Activated naive CD4-positive, alpha-beta T cell treated with anti-CD3 and anti-CD28 coated beads for 36 hours (primary cell): ENCODE results near the gene MCHR1. TPM values are rescaled to one million over a fixed set of nuclear protein-coding genes. Genes with fewer than 3 reads are reported as not detected.

ENCODE experiments used
- CTCF ChIA-PET: fragments of 350-600 bp; sonication (Branson Sonifier 250); formaldehyde crosslinking; loops from one replicate; lab custom pipeline; 2021; ENCODE audit warnings: antibody characterized with exemption; lab: Charles Lee
- DNase-seq: peaks from one replicate; pipeline ENCODE4 v3.0.0-alpha.2; 2020
- H3K27ac Mint-ChIP-seq: one replicate; pipeline ENCODE4 v1.8.0; 2021; ENCODE audit warnings: mild to moderate bottlenecking, mixed read lengths
- H3K27me3 Mint-ChIP-seq: one replicate; pipeline ENCODE4 v1.8.0; 2021; ENCODE audit warnings: low read depth, mixed read lengths
- H3K36me3 Mint-ChIP-seq: one replicate; pipeline ENCODE4 v1.8.0; 2021; ENCODE audit warnings: low read depth, mixed read lengths
- H3K4me1 Mint-ChIP-seq: one replicate; pipeline ENCODE4 v1.8.0; 2021; ENCODE audit warnings: low read depth, mixed read lengths
- H3K4me3 Mint-ChIP-seq: one replicate; pipeline ENCODE4 v1.8.0; 2021; ENCODE audit warnings: mild to moderate bottlenecking, moderate library complexity, mixed read lengths
- H3K9me3 Mint-ChIP-seq: one replicate; pipeline ENCODE4 v1.8.0; 2021; ENCODE audit warnings: mixed read lengths
- intact Hi-C: fragments of 100-400 bp; cut with micrococcal nuclease; formaldehyde crosslinking; loops from one replicate; pipeline ENCODE4 v1.15.1; 2023
- total RNA-seq, 2 experiments: library from RNA; stranded (reverse); gene quantifications; one replicate each; pipeline ENCODE4 v1.2.3, GENCODE V29; 2021

MCHR1 gene
- total RNA-seq, 2 experiments from 2014 or later: not detected

- Mint-ChIP-seq H3K9me3 (no peaks in the 10 kb centered on the region), H3K4me1 (peaks cover 25% of the 10 kb centered on the region), H3K27me3 (peaks cover 16% of the 10 kb centered on the region), H3K36me3 (no peaks in the 10 kb centered on the region), H3K27ac (no peak overlapping the region), H3K4me3 (no peak overlapping the region)
- CTCF ChIA-PET: interaction anchor here (0.8 kb wide), 1 partner anchor 82 kb away, joined by 3 read pairs; no protein-coding TSS in a partner anchor
- no peak for DNase-seq
- intact Hi-C loops: no loop called here
These were observed 613 bp upstream of the MCHR1 start for GRCh38 chr22:40678493-40679248.

DNA sequence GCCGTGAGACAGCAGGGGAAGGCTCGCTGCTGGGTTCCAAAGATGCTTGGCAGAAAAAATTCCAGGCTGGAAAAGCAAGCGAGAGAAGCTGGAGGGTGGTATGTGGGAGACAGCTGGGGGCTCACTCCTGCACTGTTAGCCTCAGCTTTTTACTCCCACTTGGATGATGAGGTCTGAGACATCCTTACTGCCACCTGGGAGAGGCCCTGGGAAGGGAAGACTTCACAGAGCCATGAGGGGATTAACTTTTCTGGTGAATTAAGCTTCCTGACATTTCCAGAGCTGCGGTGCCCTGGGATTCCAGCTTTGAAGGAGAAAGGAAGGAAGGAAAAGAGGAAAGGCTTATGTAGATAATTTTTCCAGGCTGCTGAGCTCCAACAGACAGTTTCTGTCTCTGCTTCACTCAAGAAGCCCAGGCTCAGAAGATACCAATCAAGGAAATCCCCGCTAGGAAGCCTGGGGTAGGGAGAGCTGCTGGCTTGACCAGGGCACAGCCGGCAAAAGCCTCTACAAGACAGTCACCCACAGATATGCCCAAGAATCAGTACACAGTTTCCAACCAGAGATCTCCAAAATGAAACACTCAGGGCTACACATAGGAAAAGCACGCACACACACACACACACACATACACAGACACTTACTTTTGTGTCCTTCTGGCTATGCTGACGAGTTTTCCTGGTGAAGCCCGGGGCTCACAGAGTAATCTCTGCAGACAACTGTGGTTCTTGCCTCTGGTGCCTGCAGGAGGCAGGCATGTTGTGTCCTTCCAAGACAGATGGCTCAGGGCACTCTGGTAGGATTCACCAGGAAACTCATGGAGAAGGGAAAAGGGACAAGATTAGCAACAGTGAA is 907 bp downstream of the MCHR1 start:
- H3K27me3 Mint-ChIP-seq: peaks cover 16% of the 10 kb centered on the region
- peaks cover 34% of the 10 kb centered on the region for H3K4me1 Mint-ChIP-seq
- CTCF ChIA-PET: interaction anchor here (0.5 kb wide), 2 partner anchors 241 to 456 kb away, joined by 3 read pairs; no protein-coding TSS in a partner anchor
- no peak for DNase-seq
- no peaks in the 10 kb centered on the region for H3K36me3 Mint-ChIP-seq
- no peaks in the 10 kb centered on the region for H3K9me3 Mint-ChIP-seq
- intact Hi-C loops: loop anchor here (5.0 kb wide), 1 partner anchor 342 kb away; no protein-coding TSS in a partner anchor
- no peak overlapping the region for H3K4me3 Mint-ChIP-seq
- H3K27ac Mint-ChIP-seq: no peak overlapping the region

- H3K4me1 Mint-ChIP-seq: peaks cover 37% of the 10 kb centered on the region
- H3K9me3 Mint-ChIP-seq: no peaks in the 10 kb centered on the region
- CTCF ChIA-PET: no interaction called here
- no peaks in the 10 kb centered on the region for H3K36me3 Mint-ChIP-seq
- H3K27ac Mint-ChIP-seq: no peak overlapping the region
- no peak for DNase-seq
- no peak overlapping the region for H3K4me3 Mint-ChIP-seq
- peaks cover 16% of the 10 kb centered on the region for H3K27me3 Mint-ChIP-seq
- intact Hi-C loops: loop anchor here (5.0 kb wide), 1 partner anchor 342 kb away; no protein-coding TSS in a partner anchor
These were observed 1.5 kb downstream of the MCHR1 start for GRCh38 chr22:40680819-40681183.

GRCh38 chr22:40681451-40681850 is 2.2 kb downstream of the MCHR1 start:
- DNase-seq: no peak
- CTCF ChIA-PET: interaction anchor here (1.7 kb wide), 1 partner anchor 35 kb away, joined by 5 read pairs; no protein-coding TSS in a partner anchor
- H3K9me3 Mint-ChIP-seq: no peaks in the 10 kb centered on the region
- H3K27me3 Mint-ChIP-seq: peaks cover 16% of the 10 kb centered on the region
- no peaks in the 10 kb centered on the region for H3K36me3 Mint-ChIP-seq
- intact Hi-C loops: loop anchor here (5.0 kb wide), 1 partner anchor 341 kb away; no protein-coding TSS in a partner anchor
- peak overlapping the region; percentile 6 for H3K27ac Mint-ChIP-seq
- no peak overlapping the region for H3K4me3 Mint-ChIP-seq
- H3K4me1 Mint-ChIP-seq: peaks cover 34% of the 10 kb centered on the region

DNA sequence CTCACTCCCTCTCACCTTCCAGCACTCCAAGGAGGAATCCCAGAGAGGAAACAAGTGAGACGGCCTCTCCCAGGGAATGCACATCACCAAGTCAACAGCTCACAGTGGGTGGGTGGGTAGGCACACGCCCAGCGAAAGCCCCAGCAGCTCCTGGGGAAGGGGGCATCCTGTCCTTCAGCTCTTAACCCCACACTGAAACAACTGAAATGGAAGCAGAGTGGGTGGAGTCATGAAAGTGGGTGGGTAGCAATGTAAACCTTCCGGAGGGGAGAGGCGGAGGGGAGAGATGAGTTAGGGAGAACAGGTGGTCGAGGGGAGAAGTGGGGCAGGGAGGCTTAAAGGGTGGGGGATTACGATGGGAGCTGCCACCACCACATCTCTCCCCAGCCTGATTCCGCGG is 5.4 kb downstream of the MCHR1 start:
- Mint-ChIP-seq H3K27ac (peak overlapping the region; percentile 46), H3K36me3 (no peaks in the 10 kb centered on the region), H3K9me3 (no peaks in the 10 kb centered on the region), H3K27me3 (peaks cover 6% of the 10 kb centered on the region), H3K4me3 (peak overlapping the region; percentile 60), H3K4me1 (peaks cover 32% of the 10 kb centered on the region)
- intact Hi-C loops: loop anchor here (5.0 kb wide), 1 partner anchor 338 kb away; no protein-coding TSS in a partner anchor
- DNase-seq: peak; percentile 17
- CTCF ChIA-PET: interaction anchor here (0.7 to 4.8 kb wide), 7 partner anchors 15 to 243 kb away, joined by 3 to 60 read pairs (median 3); no protein-coding TSS in a partner anchor

DNA sequence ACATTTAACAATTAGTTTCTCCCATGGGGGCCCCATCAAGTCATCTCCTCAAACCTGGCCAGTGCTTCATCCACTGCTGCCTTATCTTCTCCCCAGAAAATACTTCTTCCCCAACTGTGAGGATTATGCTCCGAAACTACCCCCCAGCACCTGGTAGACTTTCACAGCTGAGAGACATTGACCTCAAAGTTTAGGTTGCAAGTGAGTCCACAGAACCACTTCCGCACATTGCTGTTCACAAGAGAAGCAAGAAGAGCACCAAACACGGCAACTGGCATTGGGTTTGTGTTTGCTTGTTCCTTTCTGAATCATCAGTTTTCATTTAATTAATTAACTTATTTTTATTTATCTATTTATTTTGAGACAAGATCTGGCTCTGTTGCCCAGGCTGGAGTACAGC is 6.1 kb downstream of the MCHR1 start:
- CTCF ChIA-PET: interaction anchor here (0.7 to 4.8 kb wide), 5 partner anchors 15 to 198 kb away, joined by 3 to 60 read pairs (median 3); no protein-coding TSS in a partner anchor
- peaks cover 32% of the 10 kb centered on the region for H3K4me1 Mint-ChIP-seq
- peak overlapping the region; percentile 60 for H3K4me3 Mint-ChIP-seq
- intact Hi-C loops: no loop called here
- no peaks in the 10 kb centered on the region for H3K36me3 Mint-ChIP-seq
- H3K27me3 Mint-ChIP-seq: no peaks in the 10 kb centered on the region
- H3K27ac Mint-ChIP-seq: peak overlapping the region; percentile 46
- peak; percentile 32 for DNase-seq
- no peaks in the 10 kb centered on the region for H3K9me3 Mint-ChIP-seq

DNA sequence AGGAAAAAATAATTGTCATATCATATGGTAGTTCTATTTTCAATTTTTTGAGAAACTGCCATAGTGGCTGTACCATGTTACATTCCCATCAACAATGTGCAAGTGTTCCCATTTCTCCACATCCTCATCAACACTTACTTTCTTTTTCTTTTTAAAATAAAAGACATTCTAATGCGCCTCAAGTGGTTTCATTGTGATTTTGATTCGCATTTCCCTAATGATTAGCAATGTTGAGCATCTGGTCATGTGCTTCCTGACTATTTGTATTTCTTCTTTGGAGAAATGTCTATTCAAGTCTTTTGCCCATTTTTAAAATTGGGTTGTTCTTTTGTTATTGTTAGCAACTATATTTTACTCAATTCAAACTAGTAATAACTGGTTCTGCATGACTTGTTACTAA is 8.4 kb downstream of the MCHR1 start:
- H3K27ac Mint-ChIP-seq: no peak overlapping the region
- no peaks in the 10 kb centered on the region for H3K36me3 Mint-ChIP-seq
- no peak for DNase-seq
- H3K4me1 Mint-ChIP-seq: peaks cover 21% of the 10 kb centered on the region
- intact Hi-C loops: no loop called here
- no peaks in the 10 kb centered on the region for H3K9me3 Mint-ChIP-seq
- H3K4me3 Mint-ChIP-seq: no peak overlapping the region
- CTCF ChIA-PET: interaction anchor here (0.6 kb wide), 2 partner anchors 11 to 36 kb away, joined by 3 to 6 read pairs; no protein-coding TSS in a partner anchor
- no peaks in the 10 kb centered on the region for H3K27me3 Mint-ChIP-seq

GRCh38 chr22:40690370-40690769 is 11.1 kb downstream of the MCHR1 start:
- Mint-ChIP-seq H3K36me3 (no peaks in the 10 kb centered on the region), H3K27me3 (no peaks in the 10 kb centered on the region), H3K4me3 (no peak overlapping the region), H3K27ac (no peak overlapping the region), H3K9me3 (no peaks in the 10 kb centered on the region), H3K4me1 (peaks cover 1% of the 10 kb centered on the region)
- no peak for DNase-seq
- intact Hi-C loops: no loop called here
- CTCF ChIA-PET: no interaction called here

GRCh38 chr22:40691532-40691931 is 12.2 kb downstream of the MCHR1 start:
- intact Hi-C loops: no loop called here
- no peak for DNase-seq
- CTCF ChIA-PET: interaction anchor here (0.6 to 1.2 kb wide), 4 partner anchors 8 to 324 kb away, joined by 4 to 7 read pairs (median 4); no protein-coding TSS in a partner anchor
- H3K36me3 Mint-ChIP-seq: no peaks in the 10 kb centered on the region
- H3K4me3 Mint-ChIP-seq: no peak overlapping the region
- no peaks in the 10 kb centered on the region for H3K4me1 Mint-ChIP-seq
- no peaks in the 10 kb centered on the region for H3K9me3 Mint-ChIP-seq
- H3K27ac Mint-ChIP-seq: no peak overlapping the region
- no peaks in the 10 kb centered on the region for H3K27me3 Mint-ChIP-seq

DNA sequence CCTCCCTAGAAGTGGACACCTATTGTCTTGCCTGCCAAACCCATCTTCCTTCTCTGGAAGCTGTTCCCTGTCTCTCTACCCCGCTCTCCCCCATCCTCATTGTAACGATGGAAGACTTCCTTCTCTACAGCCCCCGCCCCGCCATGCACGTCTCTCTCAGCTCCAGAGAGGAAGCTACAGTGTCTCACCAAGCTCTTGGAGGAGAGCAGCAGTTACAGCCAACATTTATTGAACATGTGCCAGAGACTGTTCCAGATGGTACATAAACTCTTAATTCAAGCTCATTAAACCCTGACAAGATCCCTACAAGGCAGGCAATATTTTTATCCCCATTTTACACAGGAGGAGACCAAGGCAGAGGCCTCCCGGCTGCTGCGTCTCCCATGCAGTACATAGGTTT is 15.1 kb downstream of the MCHR1 start:
- no peak for DNase-seq
- Mint-ChIP-seq H3K4me3 (no peak overlapping the region), H3K4me1 (no peaks in the 10 kb centered on the region), H3K27me3 (no peaks in the 10 kb centered on the region), H3K9me3 (no peaks in the 10 kb centered on the region), H3K36me3 (no peaks in the 10 kb centered on the region), H3K27ac (no peak overlapping the region)
- intact Hi-C loops: no loop called here
- CTCF ChIA-PET: interaction anchor here (1.0 kb wide), 1 partner anchor 11 kb away, joined by 7 read pairs; no protein-coding TSS in a partner anchor

DNA sequence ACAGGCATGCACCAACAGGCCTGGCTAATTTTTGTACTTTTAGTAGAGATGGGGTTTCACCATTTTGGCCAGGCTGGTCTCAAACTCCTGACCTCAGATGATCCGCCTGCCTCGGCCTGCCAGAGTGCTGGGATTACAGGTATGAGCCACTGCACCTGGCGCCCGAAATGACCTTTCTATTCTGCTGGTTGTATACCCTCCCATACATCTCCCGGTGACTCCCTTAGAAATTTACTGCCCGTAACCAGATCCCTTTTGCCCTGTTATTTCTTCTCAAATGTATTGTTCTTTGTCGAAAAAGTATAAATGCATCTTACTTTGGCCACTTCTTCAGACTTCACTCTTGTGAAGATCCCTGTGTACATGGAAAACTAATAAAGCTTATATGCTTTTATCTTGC is 22.0 kb downstream of the MCHR1 start:
- H3K36me3 Mint-ChIP-seq: no peaks in the 10 kb centered on the region
- intact Hi-C loops: no loop called here

DNA sequence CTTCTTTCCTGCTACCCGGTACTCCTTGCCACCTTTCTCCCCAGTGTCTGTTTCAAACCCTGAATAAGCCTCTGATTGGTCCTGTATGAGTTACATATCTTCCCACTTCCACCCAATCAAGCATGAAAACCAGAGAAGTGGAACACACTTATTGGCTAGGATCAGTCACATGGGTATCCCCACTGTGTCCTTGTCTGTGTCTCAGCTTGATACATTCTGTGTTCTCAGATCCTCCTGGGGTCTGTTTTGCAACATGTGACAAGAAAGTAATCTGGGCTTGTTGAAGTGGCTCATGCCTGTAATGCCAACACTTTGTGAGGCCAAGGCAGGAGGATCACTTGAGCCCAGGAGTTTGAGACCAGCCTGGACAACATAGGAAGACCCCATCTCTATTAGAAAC is 23.9 kb downstream of the MCHR1 start:
- no peaks in the 10 kb centered on the region for H3K36me3 Mint-ChIP-seq
- no peak for DNase-seq
- H3K4me1 Mint-ChIP-seq: peaks cover 15% of the 10 kb centered on the region
- CTCF ChIA-PET: interaction anchor here (0.7 kb wide), 1 partner anchor 57 kb away, joined by 3 read pairs; no protein-coding TSS in a partner anchor
- intact Hi-C loops: no loop called here
- H3K9me3 Mint-ChIP-seq: no peaks in the 10 kb centered on the region
- H3K27me3 Mint-ChIP-seq: no peaks in the 10 kb centered on the region
- no peak overlapping the region for H3K27ac Mint-ChIP-seq
- H3K4me3 Mint-ChIP-seq: no peak overlapping the region

More for the DNA sequence above, 22.0 kb downstream of the MCHR1 start:
- Mint-ChIP-seq H3K4me1 (peaks cover 15% of the 10 kb centered on the region), H3K9me3 (no peaks in the 10 kb centered on the region), H3K4me3 (no peak overlapping the region), H3K27ac (no peak overlapping the region), H3K27me3 (no peaks in the 10 kb centered on the region)
- CTCF ChIA-PET: interaction anchor here (0.6 to 1.0 kb wide), 2 partner anchors 10 to 370 kb away, joined by 3 to 5 read pairs; no protein-coding TSS in a partner anchor
- no peak for DNase-seq
